HepG2 (cell line): ENCODE measurements around the gene CNNM1. TPM values are rescaled to one million over a fixed set of nuclear protein-coding genes. Genes with fewer than 3 reads are reported as not detected.

Experiments used
- ATAC-seq: fragments of 200-7000 bp; cut with Tn5 transposase; 3 replicates; pipeline ENCODE4 v1.9.1; 2020; ENCODE audit warnings: mild to moderate bottlenecking, moderate library complexity
- BruUV-seq: library from RNA; stranded (reverse); fragments of 400-500 nt; replicated peaks from 2 replicates; lab custom pipeline; 2021; lab: Mats Ljungman, UMichigan
- CTCF ChIA-PET: fragments of 300-600 bp; formaldehyde crosslinking; extraction: SDS; loops from one replicate; lab custom pipeline; 2021; ENCODE audit warnings: low total read pairs, inconsistent platforms, low intra/inter-chr PET ratio; lab: Yijun Ruan, JAX
- POLR2A ChIA-PET: fragments of 350-600 bp; sonication (Branson Sonifier 250); formaldehyde crosslinking; loops from one replicate; lab custom pipeline; 2020; ENCODE audit warnings: antibody characterized with exemption, inconsistent platforms; lab: Yijun Ruan, JAX
- DNase-seq: peaks from one replicate; pipeline ENCODE4 v3.0.0-alpha.2; 2015; ENCODE audit warnings: low spot score
- FAIRE-seq: peaks from 3 replicates; lab custom pipeline; 2011; peaks lifted over from hg19 to GRCh38; lab: Jason Lieb, UNC
- H2AFZ ChIP-seq: one replicate; pipeline ENCODE4 v1.6.1; 2011; ENCODE audit warnings: low read length, inconsistent platforms
- H3K27ac ChIP-seq: fragments of 300-600 bp; 3 replicates; pipeline ENCODE4 v1.8.0; 2011; ENCODE audit warnings: mixed run types, mild to moderate bottlenecking, mixed read lengths, low read length, inconsistent platforms; ENCODE audit not compliant: insufficient read depth; ENCODE audit errors: extremely low read length
- H3K27me3 ChIP-seq, 2 experiments: fragments of 200-600 bp in 1 of 2; 2 replicates in 1 of 2; 3 replicates in 1 of 2; pipeline versions ENCODE4 v1.6.0 to v1.8.0; 2011; ENCODE audit warnings: low read length in 2 of 2, mild to moderate bottlenecking in 2 of 2, moderate library complexity in 2 of 2, inconsistent platforms in 1 of 2; ENCODE audit not compliant: insufficient read depth in 2 of 2, control insufficient read depth in 1 of 2
- H3K36me3 ChIP-seq, 2 experiments: fragments of 200-600 bp in 1 of 2; replicated peaks in 1 of 2; 2 replicates in 1 of 2; 3 replicates in 1 of 2; pipeline versions ENCODE4 v1.5.1 to v1.8.0; 2011; ENCODE audit warnings: low read length in 2 of 2, inconsistent platforms in 1 of 2; ENCODE audit not compliant: insufficient read depth in 2 of 2, control insufficient read depth in 1 of 2
- H3K4me1 ChIP-seq: 2 replicates; pipeline ENCODE4 v1.5.1; 2012; ENCODE audit warnings: low read length, inconsistent platforms; ENCODE audit not compliant: insufficient read depth
- H3K4me2 ChIP-seq: 2 replicates; pipeline ENCODE4 v1.6.0; 2011; ENCODE audit warnings: low read depth, low read length, inconsistent platforms
- H3K4me3 ChIP-seq, 3 experiments: fragments of 200-600 bp in 1 of 3; sonication (generic), shearing (Covaris generic) in 1 of 3; replicated peaks in 1 of 3; 2 replicates each; pipeline ENCODE4 v1.5.1; 2011 to 2016; ENCODE audit warnings: low read length in 3 of 3, inconsistent platforms in 2 of 3, low read depth in 2 of 3, mild to moderate bottlenecking in 2 of 3, control low read depth in 1 of 3, mixed read lengths in 1 of 3; ENCODE audit not compliant: insufficient read depth in 1 of 3
- H3K79me2 ChIP-seq: one replicate; pipeline ENCODE4 v1.6.1; 2011; ENCODE audit warnings: low read length, inconsistent platforms; ENCODE audit not compliant: insufficient read depth
- H3K9ac ChIP-seq: 2 replicates; pipeline ENCODE4 v1.6.0; 2011; ENCODE audit warnings: mild to moderate bottlenecking, low read depth, low read length, inconsistent platforms; ENCODE audit not compliant: insufficient read depth
- H3K9me3 ChIP-seq: 2 replicates; pipeline ENCODE4 v1.5.1; 2012; ENCODE audit warnings: mild to moderate bottlenecking, low read length
- H4K20me1 ChIP-seq: 2 replicates; pipeline ENCODE4 v1.6.0; 2011; ENCODE audit warnings: inconsistent platforms, mild to moderate bottlenecking, low read length, moderate library complexity; ENCODE audit not compliant: insufficient read depth
- CREM ChIP-seq, 2 experiments: sonication (generic) in 1 of 2; formaldehyde crosslinking in 1 of 2; IDR thresholded peaks; 2 replicates each; pipeline versions ENCODE4 v1.4.0 to v1.6.1; 2016 to 2020; ENCODE audit warnings: antibody characterized with exemption in 1 of 2, mild to moderate bottlenecking in 1 of 2, missing genetic modification reagents in 1 of 2
- MAZ ChIP-seq, 2 experiments: sonication (generic) in 1 of 2; formaldehyde crosslinking in 1 of 2; IDR thresholded peaks; 2 replicates each; pipeline versions ENCODE4 v1.5.0 to v1.6.1; 2012 to 2020; ENCODE audit warnings: low read depth in 2 of 2, mild to moderate bottlenecking in 2 of 2, borderline replicate concordance in 1 of 2, improper control_type of control experiment in 1 of 2, low read length in 1 of 2, missing genetic modification reagents in 1 of 2, moderate library complexity in 1 of 2
- ZNF879 ChIP-seq: sonication (generic); formaldehyde crosslinking; IDR thresholded peaks from 2 replicates; pipeline ENCODE4 v1.8.1; 2023; ENCODE audit warnings: missing genetic modification reagents
- WGBS: methylation state at CpG from one replicate; pipeline ENCODE4 v1.1.6; 2017; ENCODE audit warnings: low lambda C conversion rate; 5-methylcytosine and 5-hydroxymethylcytosine counted together
- in situ Hi-C: cut with HindIII; loops from 2 replicates; pipeline ENCODE4 v1.10.0; 2017; ENCODE audit warnings: low pct_unique_long_range_greater_than_20kb; ENCODE audit not compliant: extremely low pct_ligation_motif_present
- intact Hi-C: fragments of 100-400 bp; cut with micrococcal nuclease; formaldehyde crosslinking; loops from one replicate; pipeline ENCODE4 v1.10.0; 2022; ENCODE audit not compliant: unreplicated experiment
- polyA plus RNA-seq, 8 experiments: library from polyadenylated mRNA; depleted of rRNA in 3 of 8; stranded (reverse) in 7 of 8; unstranded in 1 of 8; fragments of >200 nt; fragmentation: Illumina TruSeq in 4 of 8; extraction: Trizol in 4 of 8; gene quantifications; 2 replicates each; pipeline versions ENCODE4 v1.2.1 to v1.2.3, GENCODE V29; 2011 to 2016; ENCODE audit warnings: low read depth in 4 of 8, missing spikeins in 1 of 8, mixed read lengths in 1 of 8; ENCODE audit not compliant: insufficient read depth in 1 of 8
- total RNA-seq, 5 experiments: library from RNA; depleted of rRNA; stranded (reverse); fragments of >200 nt; fragmentation: Illumina TruSeq; extraction: Trizol; gene quantifications; 2 replicates each; pipeline ENCODE4 v1.2.3, GENCODE V29; 2016; ENCODE audit warnings: low read depth in 1 of 5
- TF ChIP-seq, protein P1 (sequence below): IDR thresholded peaks from 2 replicates; pipeline ENCODE4 v1.6.1; 2016; ENCODE audit warnings: missing biosample characterization, missing genetic modification reagents, low read depth

CNNM1 gene
- total and polyA plus RNA-seq, 2 of the 13 experiments (the other 11 are each of a cell fraction or from before 2014, with no cell fraction given), result 4.3 to 9.6 TPM

DNA sequence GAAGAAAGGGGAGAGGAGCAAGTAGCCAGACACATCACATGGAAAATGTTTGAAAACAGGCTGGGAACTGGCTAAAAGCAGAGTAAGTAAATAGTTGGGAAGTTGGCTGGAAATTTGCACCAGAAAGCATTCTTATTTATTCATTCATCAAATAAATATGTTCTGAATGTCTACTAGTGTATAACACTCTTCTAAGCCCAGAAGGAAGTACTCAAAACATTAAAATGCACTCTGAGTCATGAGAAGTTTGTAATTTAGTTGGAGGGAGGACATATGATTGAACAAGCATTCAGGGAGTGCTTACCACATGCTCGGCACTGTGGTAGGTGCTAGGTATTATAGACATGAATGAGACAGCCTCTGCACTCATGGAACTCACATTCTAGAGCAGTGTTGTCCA is 37.0 kb upstream of the CNNM1 start (continued):
- TF ChIP-seq, protein P1, sequence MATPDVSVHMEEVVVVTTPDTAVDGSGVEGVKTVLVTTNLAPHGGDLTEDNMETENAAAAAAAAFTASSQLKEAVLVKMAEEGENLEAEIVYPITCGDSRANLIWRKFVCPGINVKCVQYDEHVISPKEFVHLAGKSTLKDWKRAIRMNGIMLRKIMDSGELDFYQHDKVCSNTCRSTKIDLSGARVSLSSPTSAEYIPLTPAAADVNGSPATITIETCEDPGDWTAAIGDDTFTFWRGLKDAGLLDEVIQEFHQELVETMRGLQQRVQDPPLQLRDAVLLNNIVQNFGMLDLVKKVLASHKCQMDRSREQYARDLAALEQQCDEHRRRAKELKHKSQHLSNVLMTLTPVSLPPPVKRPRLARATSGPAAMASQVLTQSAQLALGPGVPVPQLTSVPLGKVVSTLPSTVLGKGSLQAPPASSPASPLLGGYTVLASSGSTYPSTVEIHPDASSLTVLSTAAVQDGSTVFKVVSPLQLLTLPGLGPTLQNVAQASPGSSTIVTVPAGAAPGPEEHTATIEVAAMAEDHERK (CRISPR knock-in tag), result no peak
- TF ChIP-seq ZNF879 (CRISPR knock-in tag), result no peak

DNA sequence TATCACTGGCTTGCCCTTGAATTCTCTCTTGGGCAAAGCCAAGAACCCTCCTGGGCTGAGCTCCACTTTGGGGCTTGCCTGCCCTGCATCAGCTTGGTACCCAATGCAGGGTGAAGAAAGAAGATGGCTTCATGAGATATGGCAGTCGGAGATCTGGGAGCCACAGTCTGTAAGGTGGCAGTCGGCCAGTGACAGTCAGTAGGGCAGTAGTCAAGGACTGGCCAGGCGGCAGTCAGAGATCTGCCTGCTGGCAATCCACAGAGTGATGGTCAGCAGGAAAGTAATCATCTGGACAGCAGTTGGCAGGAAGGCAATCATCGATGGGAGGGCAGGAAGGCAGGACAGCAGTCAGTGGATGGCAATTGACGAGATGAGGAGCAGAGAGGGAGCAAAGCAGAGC is 32.6 kb upstream of the CNNM1 start:
- FAIRE-seq (no peak), DNase-seq (no peak)
- 23% methylated on average over 5 of the region's 5 CpGs for WGBS
- intact Hi-C loops, result no loop called here
- POLR2A ChIA-PET, result no interaction called here
- no peak for TF ChIP-seq MAZ (IDR thresholded peaks at IDR 0.05; ENCODE audit: borderline replicate concordance, low read depth, low read length)
- TF ChIP-seq MAZ (CRISPR knock-in tag; IDR thresholded peaks at IDR 0.05; ENCODE audit: low read depth), result peak; percentile 8; the same call in 1 of the 2 replicates
- no peak for TF ChIP-seq CREM (IDR thresholded peaks at IDR 0.05)
- TF ChIP-seq CREM (CRISPR knock-in tag; IDR thresholded peaks at IDR 0.05), result no peak
- TF ChIP-seq, all 625 proteins: peak for 1
- H3K36me3 ChIP-seq, result no peaks in the 10 kb centered on the region
- ATAC-seq, result peak; percentile 70
- H3K9ac ChIP-seq, result no peak overlapping the region
- no peak overlapping the region for H3K4me2 ChIP-seq
- H4K20me1 ChIP-seq, result no peaks in the 10 kb centered on the region
- no peak overlapping the region for H2AFZ ChIP-seq
- CTCF ChIA-PET, result no interaction called here
- H3K27me3 ChIP-seq, result no peaks in the 10 kb centered on the region; a peak in 1 of 5 replicates
- no peaks in the 10 kb centered on the region for H3K79me2 ChIP-seq
- in situ Hi-C loops, result no loop called here
- H3K9me3 ChIP-seq, result no peaks in the 10 kb centered on the region
- no peak overlapping the region for H3K4me3 ChIP-seq
- BruUV-seq, result no TSS peak
- no peak overlapping the region for H3K27ac ChIP-seq
- peaks cover 4% of the 10 kb centered on the region; the same call in 1 of the 2 replicates for H3K4me1 ChIP-seq
